HFF-Myc (cell line): ENCODE results near the gene PARD3.
"Not testable (repeated sequence)": the region's sequence is repeated elsewhere in the genome, so short reads cannot be mapped to it uniquely, and the experiment has no call there.

Experiments
- DNase-seq: peaks from one replicate; pipeline ENCODE4 v3.0.0-alpha.2; 2011; ENCODE audit warnings: low read depth; ENCODE audit errors: extremely low read depth
- H3K4me3 ChIP-seq: replicated peaks from 2 replicates; pipeline ENCODE4 v1.5.1; 2011; ENCODE audit warnings: low read depth, mild to moderate bottlenecking, control low read depth, low read length
- CTCF ChIP-seq: IDR thresholded peaks from 2 replicates; pipeline ENCODE4 v1.5.1; 2012; ENCODE audit warnings: mild to moderate bottlenecking, low read depth, low read length, control low read depth; ENCODE audit errors: missing control alignments

Gene PARD3

DNA sequence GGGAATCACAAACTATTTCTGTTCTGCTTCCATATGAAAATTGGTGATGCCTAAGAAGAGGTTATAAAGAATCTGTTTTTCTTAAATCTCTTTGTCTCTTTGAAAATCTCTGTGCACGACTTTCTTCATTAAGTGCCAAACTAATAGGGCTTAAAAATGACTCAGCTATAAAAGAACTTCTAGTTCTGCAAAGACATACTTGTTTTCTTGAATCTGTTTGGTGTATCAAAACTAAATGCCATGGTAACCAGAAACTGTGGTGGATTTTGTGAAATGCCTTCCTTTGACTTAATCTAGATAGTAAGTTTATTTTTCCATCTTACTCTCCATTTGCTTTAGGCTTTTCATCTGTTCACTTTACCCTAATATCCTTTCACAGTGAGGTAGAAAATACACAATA is 417.8 kb downstream of the PARD3 start:
- no peak for DNase-seq

DNA sequence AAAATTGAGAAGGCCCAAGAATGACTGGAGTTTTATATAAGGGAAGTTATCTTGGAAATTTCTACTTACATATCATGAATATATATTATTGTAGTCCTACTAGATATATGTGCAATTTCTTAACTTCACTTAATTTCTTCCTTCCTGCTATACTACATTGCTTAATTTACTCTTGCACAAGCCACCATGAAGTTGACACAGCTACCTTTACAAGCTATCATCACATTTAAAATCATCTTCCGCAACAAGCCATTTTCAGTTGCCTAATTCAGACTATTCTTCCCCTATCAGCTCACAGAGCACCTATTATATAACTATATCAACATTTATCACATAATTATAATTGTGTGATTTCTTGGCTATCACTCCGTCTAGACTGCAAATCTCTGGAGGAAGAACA is 418.4 kb downstream of the PARD3 start:
- no peak for TF ChIP-seq CTCF
- H3K4me3 ChIP-seq = no peak overlapping the region
- no peak for DNase-seq

More for the DNA sequence above, 417.8 kb downstream of the PARD3 start:
- no peak overlapping the region for H3K4me3 ChIP-seq
- TF ChIP-seq CTCF = no peak

DNA sequence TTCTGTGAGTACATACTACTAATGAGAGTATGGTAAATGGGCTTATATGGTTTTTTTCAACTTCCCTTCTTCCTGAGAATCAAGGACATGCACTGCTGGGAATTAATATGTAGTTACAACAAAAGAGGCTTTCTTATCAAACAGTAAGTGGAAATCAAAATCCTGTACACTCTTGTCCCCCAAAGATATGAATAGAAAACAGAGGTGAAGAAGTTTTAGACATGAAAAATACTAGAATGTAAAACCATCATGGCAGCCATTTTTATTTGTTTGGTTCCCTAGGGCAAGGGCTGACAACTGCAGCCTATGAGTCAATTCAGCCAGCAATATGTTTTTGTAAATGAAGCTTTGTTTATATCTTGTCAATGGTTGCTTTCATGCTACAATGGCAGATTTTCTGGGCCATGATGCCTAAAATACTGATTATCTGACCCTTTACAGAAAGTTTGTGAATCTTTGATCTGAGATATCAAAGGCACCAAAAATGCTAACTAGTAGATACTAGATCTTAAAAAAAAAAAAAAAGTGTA is 422.4 kb downstream of the PARD3 start:
- DNase-seq = no peak
- TF ChIP-seq CTCF = no peak
- H3K4me3 ChIP-seq = no peak overlapping the region

GRCh38 chr10:34391168-34391567 is 423.9 kb downstream of the PARD3 start:
- not testable (repeated sequence) for H3K4me3 ChIP-seq, DNase-seq

- DNase-seq = no peak
- H3K4me3 ChIP-seq = no peak overlapping the region
- TF ChIP-seq CTCF = no peak
These were observed 425.3 kb downstream of the PARD3 start for GRCh38 chr10:34389801-34390200.

DNA sequence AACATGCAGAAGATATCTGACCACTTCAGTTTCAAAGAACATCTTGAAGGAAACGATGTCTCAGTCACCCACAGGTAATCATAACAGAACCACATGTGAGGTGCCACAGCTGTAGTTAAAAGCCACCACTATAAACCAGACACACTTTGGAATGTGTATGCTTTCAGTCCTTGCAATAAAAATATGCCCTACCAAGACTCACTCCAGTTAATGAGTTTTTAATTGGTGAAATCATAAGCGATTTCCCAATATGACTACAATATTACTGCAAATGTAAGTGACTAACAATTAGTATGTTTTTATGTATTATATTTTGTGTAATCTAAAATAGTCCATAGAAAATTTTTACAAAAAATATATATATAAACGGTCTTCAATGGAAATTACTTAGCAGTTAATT is 428.2 kb downstream of the PARD3 start:
- no peak for DNase-seq
- no peak for TF ChIP-seq CTCF
- no peak overlapping the region for H3K4me3 ChIP-seq

- no peak overlapping the region for H3K4me3 ChIP-seq
- no peak for DNase-seq
- TF ChIP-seq CTCF = no peak
These were observed 430.7 kb downstream of the PARD3 start for GRCh38 chr10:34384372-34384771.
